BLaER1 (cell line): ENCODE results near the gene KRT81.
"Not testable (repeated sequence)": the region's sequence is repeated elsewhere in the genome, so short reads cannot be mapped to it uniquely, and the experiment has no call there.

ENCODE experiments used
- H3K27ac ChIP-seq: shearing (Covaris generic); formaldehyde crosslinking; 2 replicates; pipeline ENCODE4 v1.8.1; 2022
- H3K27me3 ChIP-seq: shearing (Covaris generic); formaldehyde crosslinking; 2 replicates; pipeline ENCODE4 v1.8.1; 2022
- H3K36me3 ChIP-seq: shearing (Covaris generic); formaldehyde crosslinking; 2 replicates; pipeline ENCODE4 v1.8.1; 2022
- H3K4me1 ChIP-seq: shearing (Covaris generic); formaldehyde crosslinking; 2 replicates; pipeline ENCODE4 v1.8.1; 2022
- H3K4me2 ChIP-seq: shearing (Covaris generic); formaldehyde crosslinking; 2 replicates; pipeline ENCODE4 v1.8.1; 2022
- H3K4me3 ChIP-seq: shearing (Covaris generic); formaldehyde crosslinking; 2 replicates; pipeline ENCODE4 v1.8.1; 2022
- H3K9ac ChIP-seq: shearing (Covaris generic); formaldehyde crosslinking; 2 replicates; pipeline ENCODE4 v1.8.1; 2022
- H3K9me3 ChIP-seq: shearing (Covaris generic); formaldehyde crosslinking; 2 replicates; pipeline ENCODE4 v1.8.1; 2022
- H4K20me1 ChIP-seq: shearing (Covaris generic); formaldehyde crosslinking; 2 replicates; pipeline ENCODE4 v1.8.1; 2022
- Cebpa-rat ChIP-seq: shearing (Covaris generic); IDR thresholded peaks from 2 replicates; pipeline ENCODE4 v1.8.1; 2022

The KRT81 gene

DNA sequence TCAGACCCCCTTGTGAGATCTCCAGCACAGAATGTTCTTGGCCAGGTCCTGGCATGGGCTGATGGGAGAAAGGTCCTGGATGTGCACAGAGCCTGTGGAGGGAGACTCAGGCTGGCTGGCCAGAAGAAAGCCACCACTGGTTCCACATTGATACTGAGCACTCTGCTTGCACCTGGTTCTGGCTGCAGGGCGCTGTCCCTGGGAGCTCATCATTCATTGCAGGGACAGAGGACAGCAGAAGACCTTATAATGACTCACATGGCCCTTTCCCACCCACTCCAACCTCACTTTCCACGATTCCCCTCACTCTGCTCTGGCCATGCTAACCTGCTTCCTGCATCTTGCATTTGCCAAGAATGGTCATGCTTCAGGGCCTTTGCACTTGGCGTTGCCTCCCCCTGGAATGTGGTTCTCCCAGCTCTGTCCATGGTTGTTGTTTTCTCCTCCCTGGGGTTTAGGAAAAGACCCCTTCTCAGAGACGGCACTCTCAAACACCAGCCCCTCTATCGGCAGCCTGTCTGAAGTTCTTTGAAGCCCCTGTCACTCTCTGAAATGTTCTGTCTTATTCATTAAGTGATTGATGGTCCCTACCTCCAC is 48.0 kb downstream of the KRT81 start:
- peak overlapping the region; percentile 79 for H3K4me2 ChIP-seq
- no peak overlapping the region for H3K9ac ChIP-seq
- no peaks in the 10 kb centered on the region for H3K9me3 ChIP-seq
- H3K27ac ChIP-seq = peak overlapping the region; percentile 71
- no peaks in the 10 kb centered on the region for H3K27me3 ChIP-seq
- H3K36me3 ChIP-seq = no peaks in the 10 kb centered on the region
- peaks cover 37% of the 10 kb centered on the region for H3K4me1 ChIP-seq
- no peak for TF ChIP-seq Cebpa-rat
- H3K4me3 ChIP-seq = no peak overlapping the region
- H4K20me1 ChIP-seq = no peaks in the 10 kb centered on the region

DNA sequence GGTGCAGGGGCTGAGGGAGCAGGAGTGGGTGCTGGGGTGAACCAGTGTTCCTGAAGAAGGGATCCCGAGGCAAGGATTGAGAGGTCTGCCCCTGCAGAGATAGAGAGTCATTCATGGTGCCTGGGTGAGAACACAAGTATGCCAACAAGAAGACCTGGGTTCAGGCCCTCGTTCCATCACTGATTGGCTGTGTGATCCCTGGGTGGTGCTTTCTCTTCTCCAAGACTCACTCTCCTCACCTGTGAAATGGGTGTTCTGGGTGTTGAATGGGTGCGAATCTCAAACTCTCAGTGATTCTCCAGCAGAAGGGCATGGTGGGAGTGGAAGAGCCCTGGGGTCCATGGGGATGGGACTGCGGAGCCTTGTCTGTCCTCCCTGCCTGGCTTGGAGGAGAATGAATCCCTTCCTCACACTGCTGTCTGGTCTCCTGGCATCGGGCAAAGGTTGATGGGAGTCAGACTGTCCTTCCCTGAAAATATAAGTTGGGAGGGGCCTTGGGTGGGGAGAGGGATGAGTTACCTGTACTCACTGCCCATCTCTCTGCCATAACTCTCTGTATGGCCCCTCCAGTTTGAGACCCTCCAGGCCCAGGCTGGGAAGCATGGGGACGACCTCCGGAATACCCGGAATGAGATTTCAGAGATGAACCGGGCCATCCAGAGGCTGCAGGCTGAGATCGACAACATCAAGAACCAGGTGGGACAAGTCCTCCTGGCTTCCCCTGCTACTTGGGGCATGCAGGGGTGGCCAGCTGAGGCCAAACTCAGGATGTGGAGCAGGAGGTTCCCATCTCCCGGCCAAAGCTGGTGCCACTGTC is 48.7 kb downstream of the KRT81 start:
- Histone ChIP-seq H3K27ac (peak overlapping the region; percentile 71; the same call in 1 of the 2 replicates), H3K27me3 (no peaks in the 10 kb centered on the region), H3K36me3 (no peaks in the 10 kb centered on the region), H3K9me3 (no peaks in the 10 kb centered on the region), H3K4me3 (no peak overlapping the region), H4K20me1 (no peaks in the 10 kb centered on the region), H3K4me2 (peak overlapping the region; percentile 79; the same call in 1 of the 2 replicates), H3K9ac (no peak overlapping the region), H3K4me1 (peaks cover 37% of the 10 kb centered on the region)
- no peak for TF ChIP-seq Cebpa-rat

- Histone ChIP-seq H3K27ac (no peak overlapping the region), H3K36me3 (no peaks in the 10 kb centered on the region), H3K4me1 (peaks cover 34% of the 10 kb centered on the region), H3K9ac (no peak overlapping the region), H3K9me3 (no peaks in the 10 kb centered on the region), H4K20me1 (no peaks in the 10 kb centered on the region), H3K4me2 (no peak overlapping the region), H3K4me3 (no peak overlapping the region), H3K27me3 (no peaks in the 10 kb centered on the region)
- TF ChIP-seq Cebpa-rat = no peak
Measured at GRCh38 chr12:52241205-52241842, 50.0 kb downstream of the KRT81 start.

DNA sequence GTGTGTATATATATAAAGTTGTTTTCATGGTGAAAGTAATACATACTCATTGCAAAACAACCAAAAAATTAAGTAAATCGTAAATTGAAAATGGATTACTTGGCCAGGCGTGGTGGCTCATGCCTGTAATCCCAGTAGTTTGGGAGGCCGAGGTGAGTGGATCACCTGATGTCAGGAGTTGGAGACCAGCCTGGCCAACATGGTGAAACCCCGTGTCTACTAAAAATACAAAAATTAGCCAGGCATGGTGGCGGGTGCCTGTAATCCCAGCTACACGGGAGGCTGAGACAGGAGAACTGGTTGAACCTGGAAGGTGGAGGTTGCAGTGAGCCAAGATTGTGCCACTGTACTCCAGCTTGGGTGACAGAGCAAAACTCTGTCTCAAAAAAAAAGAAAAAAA is 51.1 kb downstream of the KRT81 start:
- not testable (repeated sequence) for H3K9ac ChIP-seq, H3K36me3 ChIP-seq, H3K27ac ChIP-seq, H4K20me1 ChIP-seq, H3K4me3 ChIP-seq, H3K9me3 ChIP-seq, H3K4me2 ChIP-seq, H3K27me3 ChIP-seq
- peaks cover 31% of the 10 kb centered on the region for H3K4me1 ChIP-seq

DNA sequence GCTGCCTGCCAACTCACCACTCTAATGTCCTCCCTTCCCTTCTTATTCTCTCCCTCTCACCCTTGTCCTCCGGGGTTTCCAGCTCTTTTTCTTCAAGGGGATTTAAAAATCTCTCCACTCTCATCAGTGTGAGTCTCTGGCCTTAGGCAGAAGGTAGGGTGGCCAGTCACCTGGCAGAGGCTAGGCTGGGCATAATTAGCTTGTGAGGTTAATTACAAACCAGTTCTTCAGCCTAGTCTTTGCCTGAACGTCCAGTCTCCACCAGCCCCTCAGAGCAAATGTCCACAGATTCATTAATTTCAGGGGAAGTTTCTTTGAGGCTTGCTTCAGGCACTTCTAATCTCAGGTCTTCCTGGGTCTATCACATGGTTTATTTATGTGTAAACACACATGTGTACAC is 51.6 kb downstream of the KRT81 start:
- Histone ChIP-seq H3K27ac (no peak overlapping the region), H3K4me3 (no peak overlapping the region), H3K9me3 (no peaks in the 10 kb centered on the region), H4K20me1 (no peaks in the 10 kb centered on the region), H3K9ac (no peak overlapping the region), H3K4me1 (peaks cover 31% of the 10 kb centered on the region), H3K4me2 (no peak overlapping the region), H3K36me3 (no peaks in the 10 kb centered on the region), H3K27me3 (no peaks in the 10 kb centered on the region)
- no peak for TF ChIP-seq Cebpa-rat

GRCh38 chr12:52238916-52239646 is 52.3 kb downstream of the KRT81 start:
- Histone ChIP-seq H3K4me3 (no peak overlapping the region), H3K36me3 (no peaks in the 10 kb centered on the region), H4K20me1 (no peaks in the 10 kb centered on the region), H3K27ac (no peak overlapping the region), H3K9me3 (no peaks in the 10 kb centered on the region), H3K4me1 (peaks cover 28% of the 10 kb centered on the region), H3K9ac (no peak overlapping the region), H3K4me2 (no peak overlapping the region), H3K27me3 (no peaks in the 10 kb centered on the region)
- no peak for TF ChIP-seq Cebpa-rat

DNA sequence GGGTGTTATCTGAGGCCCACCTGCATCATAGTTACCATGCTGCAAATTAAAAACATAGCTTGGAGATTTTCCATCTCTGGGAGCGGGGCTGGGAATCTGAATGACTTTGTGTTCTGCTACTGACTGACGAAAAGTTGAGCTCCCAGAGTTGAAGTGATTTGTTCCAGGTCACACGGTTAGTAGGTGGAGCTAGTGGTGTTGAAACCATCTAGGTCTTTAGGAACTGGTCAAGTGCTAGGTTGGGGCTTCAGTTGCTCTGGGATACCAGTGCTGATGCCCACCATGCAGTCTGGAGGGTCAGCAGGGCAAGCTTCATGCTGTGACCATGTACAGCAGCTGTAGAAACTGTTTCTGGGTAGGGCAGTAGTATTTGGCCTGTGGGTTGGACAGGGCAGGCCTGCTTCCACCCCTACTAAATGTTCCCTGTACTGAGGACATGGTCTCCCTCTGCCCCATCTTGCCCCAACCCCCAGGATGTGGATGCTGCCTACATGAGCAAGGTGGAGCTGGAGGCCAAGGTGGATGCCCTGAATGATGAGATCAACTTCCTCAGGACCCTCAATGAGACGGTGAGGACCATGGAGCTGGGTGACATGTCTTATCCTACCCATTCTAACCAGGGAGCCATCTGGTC is 53.0 kb downstream of the KRT81 start:
- H3K4me2 ChIP-seq = no peak overlapping the region
- H3K27ac ChIP-seq = no peak overlapping the region
- H3K4me3 ChIP-seq = no peak overlapping the region
- H3K9me3 ChIP-seq = no peaks in the 10 kb centered on the region
- TF ChIP-seq Cebpa-rat = no peak
- H3K9ac ChIP-seq = no peak overlapping the region
- no peaks in the 10 kb centered on the region for H4K20me1 ChIP-seq
- no peaks in the 10 kb centered on the region for H3K36me3 ChIP-seq
- H3K4me1 ChIP-seq = peaks cover 21% of the 10 kb centered on the region
- peaks cover 4% of the 10 kb centered on the region; the same call in 1 of the 2 replicates for H3K27me3 ChIP-seq

GRCh38 chr12:52236386-52237050 is 54.8 kb downstream of the KRT81 start:
- Histone ChIP-seq H3K9me3 (no peaks in the 10 kb centered on the region), H3K36me3 (no peaks in the 10 kb centered on the region), H3K4me1 (peaks cover 17% of the 10 kb centered on the region), H3K4me3 (no peak overlapping the region), H3K4me2 (no peak overlapping the region), H3K9ac (no peak overlapping the region), H4K20me1 (no peaks in the 10 kb centered on the region), H3K27me3 (peaks cover 14% of the 10 kb centered on the region; the same call in 1 of the 2 replicates), H3K27ac (no peak overlapping the region)
- no peak for TF ChIP-seq Cebpa-rat
